Rectal smooth muscle tissue (tissue), 1 donor: Measurements from ENCODE around the gene EHBP1.
"Not testable (repeated sequence)": the region's sequence is repeated elsewhere in the genome, so short reads cannot be mapped to it uniquely, and the experiment has no call there.

Source experiments
- H3K27ac ChIP-seq: one replicate; pipeline ENCODE4 v1.7.0; 2013; ENCODE audit warnings: low read depth, low read length, inconsistent platforms
- H3K27me3 ChIP-seq: one replicate; pipeline ENCODE4 v1.7.0; 2013; ENCODE audit warnings: low read length; ENCODE audit not compliant: control insufficient read depth, insufficient read depth
- H3K36me3 ChIP-seq: one replicate; pipeline ENCODE4 v1.7.0; 2013; ENCODE audit warnings: low read length; ENCODE audit not compliant: control insufficient read depth, insufficient read depth
- H3K4me1 ChIP-seq: one replicate; pipeline ENCODE4 v1.7.0; 2013; ENCODE audit warnings: low read length; ENCODE audit not compliant: control insufficient read depth, insufficient read depth
- H3K4me3 ChIP-seq: one replicate; pipeline ENCODE4 v1.7.0; 2013; ENCODE audit warnings: low read length
- H3K9ac ChIP-seq: one replicate; pipeline ENCODE4 v1.7.0; 2013; ENCODE audit warnings: low read length

The EHBP1 gene

DNA sequence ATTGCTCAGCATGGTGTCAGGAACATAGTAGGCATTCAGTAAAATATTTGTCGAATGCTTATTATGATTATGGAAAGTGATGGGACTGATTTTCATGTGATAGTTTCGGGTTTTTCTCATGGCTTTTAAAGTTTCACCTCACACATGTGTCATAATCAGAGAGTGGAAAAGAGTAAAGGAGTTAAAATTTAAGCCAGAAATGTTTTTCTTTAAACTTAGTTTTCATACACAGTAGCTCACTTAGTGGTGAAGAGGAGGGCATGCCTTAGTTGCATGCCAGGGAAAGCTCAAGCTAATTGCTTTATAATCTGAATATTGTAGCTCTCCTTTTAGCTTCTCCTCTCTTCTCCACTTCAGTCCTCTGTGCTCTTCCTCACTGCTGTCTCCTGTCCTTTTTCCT is 38.0 kb downstream of the EHBP1 start:
- Histone ChIP-seq H3K4me1 (peaks cover 26% of the 10 kb centered on the region), H3K27me3 (no peaks in the 10 kb centered on the region), H3K36me3 (no peaks in the 10 kb centered on the region), H3K4me3 (no peak overlapping the region), H3K27ac (no peak overlapping the region), H3K9ac (no peak overlapping the region)

DNA sequence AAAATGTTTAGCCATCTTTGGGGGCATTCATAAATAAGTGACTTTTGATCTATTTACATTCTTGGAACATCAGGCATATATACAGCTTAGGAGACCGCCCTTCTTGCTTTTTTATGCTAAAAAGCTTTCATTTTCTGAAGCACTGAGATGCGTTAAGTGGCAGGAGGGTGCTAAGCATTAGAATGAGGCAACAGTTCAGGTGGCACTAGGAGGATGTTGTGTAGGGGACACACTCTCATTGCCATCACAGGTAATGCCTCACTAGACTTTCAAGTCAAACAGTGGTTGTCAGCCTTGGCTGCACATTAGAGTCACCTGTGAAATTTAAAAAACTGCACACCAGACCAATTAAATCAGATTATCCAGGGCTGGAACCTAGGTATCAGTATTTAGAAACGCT is 39.1 kb downstream of the EHBP1 start:
- peaks cover 21% of the 10 kb centered on the region for H3K4me1 ChIP-seq
- no peak overlapping the region for H3K4me3 ChIP-seq

DNA sequence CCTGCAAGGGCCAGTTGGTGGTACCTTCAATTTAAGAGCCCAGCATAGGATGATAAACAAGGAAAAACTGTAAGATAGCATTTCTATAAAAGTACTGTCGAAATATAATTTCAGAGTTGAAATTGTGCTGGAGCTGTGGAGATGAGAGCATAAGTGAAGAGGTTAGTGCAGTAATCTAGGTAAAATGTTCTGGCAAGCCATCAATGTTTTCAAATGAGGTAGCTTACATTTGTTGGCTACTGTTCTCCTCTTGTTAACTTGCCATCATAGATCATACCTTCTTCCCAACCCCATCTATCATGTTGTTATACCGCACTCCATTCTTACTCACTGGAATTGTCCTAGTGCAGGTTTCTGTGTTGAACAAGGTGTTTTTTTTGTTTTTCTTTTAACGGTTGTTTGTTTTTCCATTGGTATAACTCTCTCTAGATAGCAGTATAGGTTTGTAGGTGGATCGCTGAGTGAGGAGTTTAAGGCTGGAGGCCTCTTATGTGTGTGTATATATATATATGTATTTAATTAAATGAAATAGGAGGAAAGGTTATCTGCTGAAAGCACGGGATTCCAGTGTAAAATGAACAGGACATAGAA is 40.5 kb downstream of the EHBP1 start:
- Histone ChIP-seq H3K4me3 (no peak overlapping the region), H3K27ac (no peak overlapping the region), H3K27me3 (no peaks in the 10 kb centered on the region), H3K36me3 (no peaks in the 10 kb centered on the region), H3K4me1 (peaks cover 15% of the 10 kb centered on the region), H3K9ac (no peak overlapping the region)

More for the DNA sequence above, 39.1 kb downstream of the EHBP1 start:
- Histone ChIP-seq H3K27ac (peak overlapping the region; percentile 17), H3K9ac (no peak overlapping the region), H3K36me3 (no peaks in the 10 kb centered on the region), H3K27me3 (no peaks in the 10 kb centered on the region)

DNA sequence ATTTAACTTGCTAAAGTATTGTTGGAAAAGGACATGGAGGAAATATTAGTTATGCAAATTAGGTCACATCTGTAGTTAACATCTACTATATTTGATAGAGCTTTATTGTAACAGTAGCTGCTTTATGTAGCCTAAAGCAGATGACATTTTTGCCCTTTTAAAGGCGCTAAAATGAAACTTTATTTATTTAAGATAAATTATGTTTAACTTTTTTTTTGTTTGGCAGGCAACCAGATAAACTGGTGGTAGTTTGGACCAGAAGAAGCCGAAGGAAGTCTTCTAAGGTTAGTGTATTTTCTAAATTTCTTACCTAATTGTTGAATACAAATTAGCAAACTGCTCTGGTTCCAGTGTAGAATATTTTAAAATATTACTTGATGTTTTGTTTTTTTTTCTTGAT is 41.7 kb downstream of the EHBP1 start:
- Histone ChIP-seq H3K9ac (no peak overlapping the region), H3K27me3 (no peaks in the 10 kb centered on the region), H3K4me3 (no peak overlapping the region), H3K36me3 (no peaks in the 10 kb centered on the region), H3K4me1 (peaks cover 10% of the 10 kb centered on the region), H3K27ac (no peak overlapping the region)

DNA sequence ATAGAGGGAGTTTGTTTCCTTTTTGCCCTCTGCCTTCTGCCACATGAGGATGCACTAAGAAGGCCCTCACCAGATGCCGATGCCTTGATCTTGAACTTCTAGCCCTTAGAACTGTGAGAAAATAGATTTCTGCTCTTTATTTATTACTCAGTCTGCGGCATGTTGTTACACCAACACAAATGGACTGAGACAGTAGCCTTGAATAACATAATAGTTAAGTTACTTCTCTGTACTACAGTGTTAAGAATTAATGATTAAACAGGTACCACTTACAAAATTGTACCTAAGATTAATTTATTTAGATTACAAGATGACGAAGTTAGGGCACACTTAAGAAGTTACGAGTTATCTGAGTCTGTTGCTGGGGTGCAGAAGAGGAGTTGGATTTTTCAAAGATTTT is 42.4 kb downstream of the EHBP1 start:
- no peaks in the 10 kb centered on the region for H3K36me3 ChIP-seq
- peaks cover 10% of the 10 kb centered on the region for H3K4me1 ChIP-seq
- H3K27ac ChIP-seq, result no peak overlapping the region
- H3K4me3 ChIP-seq, result no peak overlapping the region
- no peak overlapping the region for H3K9ac ChIP-seq
- no peaks in the 10 kb centered on the region for H3K27me3 ChIP-seq

DNA sequence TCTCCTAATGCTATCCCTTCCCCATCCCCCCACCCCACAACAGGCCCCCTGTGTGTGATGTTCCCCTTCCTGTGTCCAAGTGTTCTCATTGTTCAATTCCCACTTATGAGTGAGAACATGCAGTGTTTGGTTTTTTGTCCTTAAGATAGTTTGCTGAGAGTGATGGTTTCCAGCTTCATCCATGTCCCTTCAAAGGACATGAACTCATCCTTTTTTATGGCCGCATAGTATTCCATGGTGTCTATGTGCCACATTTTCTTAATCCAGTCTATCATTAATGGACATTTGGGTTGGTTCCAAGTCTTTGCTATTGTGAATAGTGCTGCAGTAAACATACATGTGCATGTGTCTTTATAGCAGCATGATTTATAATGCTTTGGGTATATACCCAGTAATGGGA is 43.6 kb downstream of the EHBP1 start:
- not testable (repeated sequence) for H3K9ac ChIP-seq, H3K27me3 ChIP-seq, H3K27ac ChIP-seq, H3K36me3 ChIP-seq, H3K4me1 ChIP-seq, H3K4me3 ChIP-seq

DNA sequence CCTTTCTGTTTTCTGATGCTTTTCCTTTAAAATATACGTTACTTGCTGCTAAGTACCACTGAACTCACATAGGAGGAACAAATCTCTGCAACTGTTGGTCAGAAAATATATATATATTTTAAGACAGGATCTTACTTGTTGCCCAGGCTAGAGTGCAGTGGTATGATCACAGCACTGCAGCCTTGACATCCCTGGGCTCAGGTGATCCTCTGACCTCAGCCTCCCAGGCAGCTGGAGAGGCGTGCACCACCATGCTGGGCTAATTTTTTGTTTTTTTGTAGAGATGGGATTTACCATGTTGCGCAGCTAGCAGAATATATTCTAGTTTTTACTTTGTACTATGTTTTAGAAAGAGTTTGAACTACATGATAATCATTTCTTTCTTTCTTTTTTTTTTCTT is 51.5 kb downstream of the EHBP1 start:
- H3K36me3 ChIP-seq, result no peaks in the 10 kb centered on the region
- no peak overlapping the region for H3K9ac ChIP-seq
- H3K4me3 ChIP-seq, result no peak overlapping the region
- no peaks in the 10 kb centered on the region for H3K4me1 ChIP-seq
- H3K27me3 ChIP-seq, result no peaks in the 10 kb centered on the region
- H3K27ac ChIP-seq, result no peak overlapping the region

DNA sequence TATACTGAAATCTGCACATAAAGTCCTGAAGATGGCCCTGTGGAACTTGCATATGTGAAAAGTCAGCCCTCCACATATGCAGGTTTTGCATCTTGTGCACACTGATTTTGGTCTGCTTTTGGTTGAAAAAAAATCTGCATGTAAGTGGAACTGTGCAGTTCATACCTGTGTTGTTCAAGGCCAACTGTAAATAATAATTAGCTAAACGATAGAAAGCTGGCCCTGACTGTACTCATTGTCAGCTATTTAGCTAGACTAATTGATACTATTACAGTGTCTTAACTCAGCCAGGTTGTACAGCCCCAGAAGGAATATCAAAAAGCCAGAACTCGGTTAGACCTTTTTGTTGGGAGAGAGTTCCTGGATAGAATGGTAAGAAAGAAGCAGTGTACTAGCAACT is 54.5 kb downstream of the EHBP1 start:
- H3K36me3 ChIP-seq, result no peaks in the 10 kb centered on the region
- no peak overlapping the region for H3K27ac ChIP-seq
- no peaks in the 10 kb centered on the region for H3K4me1 ChIP-seq
- H3K9ac ChIP-seq, result no peak overlapping the region
- no peaks in the 10 kb centered on the region for H3K27me3 ChIP-seq
- no peak overlapping the region for H3K4me3 ChIP-seq

DNA sequence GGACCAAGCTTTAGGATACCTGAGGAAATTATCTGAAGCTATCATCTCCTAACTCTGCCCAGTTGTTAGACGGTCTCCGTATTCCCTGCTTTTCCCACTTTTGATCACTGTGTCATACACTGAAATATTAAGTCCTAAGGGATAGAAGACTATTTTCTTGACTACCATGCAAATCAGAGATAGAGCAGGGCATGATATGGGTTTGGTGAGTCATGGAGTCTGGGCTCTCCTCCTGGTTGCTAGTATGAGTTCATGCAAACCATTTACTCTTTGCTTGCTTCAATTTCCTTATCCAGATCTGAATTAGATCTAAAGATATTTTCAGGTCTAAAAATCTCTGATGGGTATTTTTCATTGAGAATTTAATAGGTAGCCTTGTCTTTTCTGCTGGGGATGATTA is 55.0 kb downstream of the EHBP1 start:
- no peak overlapping the region for H3K9ac ChIP-seq
- no peaks in the 10 kb centered on the region for H3K27me3 ChIP-seq
- no peak overlapping the region for H3K27ac ChIP-seq
- H3K4me1 ChIP-seq, result peaks cover 2% of the 10 kb centered on the region
- no peaks in the 10 kb centered on the region for H3K36me3 ChIP-seq
- no peak overlapping the region for H3K4me3 ChIP-seq

DNA sequence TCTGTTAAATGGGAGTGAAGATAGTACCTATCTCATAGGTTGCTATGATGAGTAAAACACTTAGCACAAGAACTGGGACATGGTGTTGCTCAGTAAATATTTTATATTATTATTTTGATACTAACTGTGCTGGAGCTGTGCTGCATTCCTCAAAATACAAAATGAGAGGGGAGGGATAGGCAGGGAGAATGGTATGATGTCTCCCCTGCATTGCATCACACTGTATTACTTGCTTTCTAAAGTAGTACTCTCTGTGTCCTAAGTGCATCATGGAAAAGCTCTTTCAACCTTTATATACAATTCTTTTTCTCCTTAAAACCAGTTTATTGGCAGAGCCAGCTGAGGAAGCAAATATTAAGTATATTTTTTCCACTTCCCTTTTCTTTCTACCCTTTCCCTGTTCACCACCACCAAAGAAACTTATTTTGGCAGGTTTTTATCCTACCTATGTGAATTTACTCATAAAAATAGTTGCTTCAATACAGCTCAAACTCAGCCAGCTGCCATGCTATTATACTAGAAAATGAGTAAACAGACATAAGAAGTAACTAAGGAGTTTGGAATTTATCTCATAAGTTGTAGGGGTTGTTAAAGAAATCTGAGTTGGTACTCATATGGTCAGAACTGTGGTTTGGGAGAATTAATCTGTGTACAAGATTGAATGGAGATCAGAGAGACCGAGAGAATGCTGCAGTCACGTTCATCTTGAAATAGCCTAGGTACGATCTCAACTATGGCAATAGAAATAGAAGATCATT is 60.3 kb downstream of the EHBP1 start:
- peaks cover 2% of the 10 kb centered on the region for H3K4me1 ChIP-seq
- no peak overlapping the region for H3K4me3 ChIP-seq
- H3K27me3 ChIP-seq, result no peaks in the 10 kb centered on the region
- no peak overlapping the region for H3K27ac ChIP-seq
- no peak overlapping the region for H3K9ac ChIP-seq
- no peaks in the 10 kb centered on the region for H3K36me3 ChIP-seq

DNA sequence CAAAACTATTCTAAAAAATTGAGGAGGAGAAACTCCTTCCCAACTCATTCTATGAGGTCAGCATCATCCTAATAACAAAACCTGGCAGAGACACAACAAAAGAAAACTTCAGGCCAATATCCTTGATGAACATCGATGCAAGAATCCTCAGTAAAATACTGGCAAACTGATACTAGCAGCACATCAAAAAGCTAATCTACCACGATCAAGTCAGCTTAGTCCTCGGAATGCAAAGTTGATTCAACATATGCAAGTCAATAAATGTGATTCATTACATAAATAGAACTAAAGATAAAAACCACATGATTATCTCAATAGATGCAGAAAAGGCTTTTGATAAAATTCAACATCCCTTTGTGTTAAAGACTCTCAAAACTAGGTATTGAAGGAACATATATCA is 63.1 kb downstream of the EHBP1 start:
- Histone ChIP-seq H3K36me3 (no peaks in the 10 kb centered on the region), H3K27ac (no peak overlapping the region), H3K4me1 (peaks cover 2% of the 10 kb centered on the region), H3K9ac (no peak overlapping the region), H3K4me3 (no peak overlapping the region), H3K27me3 (no peaks in the 10 kb centered on the region)

DNA sequence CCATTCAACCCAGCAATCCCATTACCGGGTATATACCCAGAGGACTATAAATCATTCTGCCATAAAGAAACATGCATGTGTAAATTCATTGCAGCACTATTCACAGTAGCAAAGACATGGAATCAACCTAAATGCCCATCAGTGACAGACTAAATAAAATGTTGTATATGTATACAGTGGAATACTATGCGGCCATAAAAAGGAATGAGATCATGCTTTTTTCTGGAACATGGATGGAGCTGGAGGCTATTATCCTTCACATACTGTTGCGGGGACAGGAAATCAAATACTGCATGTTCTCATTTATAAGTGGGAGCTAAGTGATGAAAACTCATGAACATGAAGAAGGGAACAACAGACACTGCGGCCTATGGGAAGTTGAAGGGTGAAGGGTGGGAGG is 65.1 kb downstream of the EHBP1 start:
- no peak overlapping the region for H3K9ac ChIP-seq
- no peaks in the 10 kb centered on the region for H3K27me3 ChIP-seq
- peaks cover 6% of the 10 kb centered on the region for H3K4me1 ChIP-seq
- no peak overlapping the region for H3K4me3 ChIP-seq
- H3K36me3 ChIP-seq, result no peaks in the 10 kb centered on the region
- no peak overlapping the region for H3K27ac ChIP-seq
